ENCODE results near the gene KIAA1549.

GRCh38 chr7:138864667-138865066 is 116.5 kb downstream of the KIAA1549 start:
- TF ChIP-seq EZH2 (IDR thresholded peaks at IDR 0.05) (no peak), POLR2AphosphoS5 (IDR thresholded peaks at IDR 0.05; ENCODE audit: borderline replicate concordance, low read depth, low read length) (no peak), FOXP2 (optimal IDR thresholded peaks at IDR 0.05; ENCODE audit: control extremely low read depth, extremely low read length, insufficient read depth) (no peak)
